ENCODE measurements around the gene RAB11A.

DNA sequence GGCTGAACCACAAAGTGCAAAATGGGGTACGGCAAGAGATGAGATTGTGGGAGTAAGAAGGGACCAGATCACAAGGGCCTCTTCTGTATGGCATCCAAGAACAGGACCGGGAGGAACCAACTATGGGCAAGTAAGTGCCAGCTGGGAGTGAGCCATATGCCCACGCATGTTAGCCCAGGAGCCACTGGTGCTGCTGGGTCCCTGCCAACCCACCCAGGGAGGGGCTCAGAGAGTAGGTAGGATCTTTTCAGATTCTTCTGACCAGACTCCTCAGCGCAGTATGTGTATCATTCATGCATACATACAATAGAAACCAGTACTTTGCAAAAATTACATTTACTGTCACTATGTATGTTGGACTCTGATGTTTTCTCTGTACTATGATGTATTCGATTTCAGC is 54.0 kb downstream of the RAB11A start:
- TF ChIP-seq RAD21 (IDR thresholded peaks at IDR 0.05; ENCODE audit: low read depth) (no peak), EP300 (IDR thresholded peaks at IDR 0.05; ENCODE audit: borderline replicate concordance) (no peak), FOXM1 (IDR thresholded peaks at IDR 0.05; ENCODE audit: borderline replicate concordance, low read depth) (no peak), TEAD4 (IDR thresholded peaks at IDR 0.05) (no peak), TCF12 (IDR thresholded peaks at IDR 0.05; ENCODE audit: low read depth) (no peak), ZBTB7A (IDR thresholded peaks at IDR 0.05; ENCODE audit: low read depth) (no peak)
